Hepatocyte (in vitro differentiated cells): ENCODE results near the gene CTBP2. TPM values are rescaled to one million over a fixed set of nuclear protein-coding genes. Genes with fewer than 3 reads are reported as not detected.

Experiments used
- DNase-seq: peaks from one replicate; pipeline ENCODE4 v3.0.0-alpha.2; 2016; ENCODE audit warnings: low spot score
- H2AFZ ChIP-seq: fragments of 200-600 bp; sonication (generic); 2 replicates; pipeline ENCODE4 v1.6.0; 2016; ENCODE audit warnings: antibody characterized with exemption, mild to moderate bottlenecking
- H3K27ac ChIP-seq: fragments of 200-600 bp; sonication (generic); 2 replicates; pipeline ENCODE4 v1.5.1; 2016; ENCODE audit warnings: mild to moderate bottlenecking
- H3K27me3 ChIP-seq: fragments of 200-600 bp; sonication (generic); 2 replicates; pipeline ENCODE4 v1.6.1; 2016
- H3K36me3 ChIP-seq: fragments of 200-600 bp; sonication (generic); replicated peaks from 2 replicates; pipeline ENCODE4 v1.5.1; 2016; ENCODE audit warnings: low read depth; ENCODE audit not compliant: insufficient read depth
- H3K4me1 ChIP-seq: fragments of 200-600 bp; sonication (generic); 2 replicates; pipeline ENCODE4 v1.5.1; 2016; ENCODE audit warnings: mild to moderate bottlenecking, moderate library complexity; ENCODE audit not compliant: insufficient read depth
- H3K4me2 ChIP-seq: fragments of 200-600 bp; sonication (generic); 2 replicates; pipeline ENCODE4 v1.6.0; 2016
- H3K4me3 ChIP-seq: fragments of 200-600 bp; sonication (generic); 2 replicates; pipeline ENCODE4 v1.5.1; 2016; ENCODE audit warnings: mild to moderate bottlenecking
- H3K79me2 ChIP-seq: fragments of 200-600 bp; sonication (generic); 2 replicates; pipeline ENCODE4 v1.6.0; 2017; ENCODE audit warnings: mild to moderate bottlenecking
- H3K9me2 ChIP-seq: fragments of 200-600 bp; sonication (generic); replicated peaks from 2 replicates; pipeline ENCODE4 v1.6.0; 2017; ENCODE audit warnings: mild to moderate bottlenecking; ENCODE audit not compliant: insufficient read depth
- H3K9me3 ChIP-seq: fragments of 200-600 bp; sonication (generic); 2 replicates; pipeline ENCODE4 v1.5.1; 2016; ENCODE audit warnings: low read depth, mild to moderate bottlenecking
- H4K20me1 ChIP-seq: fragments of 200-600 bp; sonication (generic); 2 replicates; pipeline ENCODE4 v1.6.0; 2016; ENCODE audit warnings: mild to moderate bottlenecking; ENCODE audit not compliant: insufficient read depth, poor library complexity, severe bottlenecking
- EZH2 ChIP-seq: fragments of 200-600 bp; sonication (generic); IDR thresholded peaks from 2 replicates; pipeline ENCODE4 v1.6.1; 2016; ENCODE audit warnings: antibody characterized with exemption, mild to moderate bottlenecking, borderline replicate concordance
- EZH2phosphoT487 ChIP-seq: fragments of 200-600 bp; sonication (generic); IDR thresholded peaks from one replicate; pipeline ENCODE4 v1.6.1; 2018; ENCODE audit warnings: antibody characterized with exemption, mild to moderate bottlenecking, low read depth, moderate library complexity; ENCODE audit not compliant: unreplicated experiment, severe bottlenecking
- WGBS: methylation state at CpG from one replicate; pipeline ENCODE4 v1.1.6; 2016; ENCODE audit warnings: low lambda C conversion rate; ENCODE audit errors: missing lambda C conversion rate; 5-methylcytosine and 5-hydroxymethylcytosine counted together
- polyA plus RNA-seq: library from polyadenylated mRNA; unstranded; fragments of >200 nt; fragmentation: Nextera tagmentation; extraction: Ambion mirVana; gene quantifications from 2 replicates; pipeline ENCODE4 v1.2.1, GENCODE V29; 2016
- total RNA-seq: library from RNA; depleted of rRNA; stranded (reverse); fragments of >200 nt; gene quantifications from 2 replicates; pipeline ENCODE4 v1.2.3, GENCODE V29; 2014
- TF ChIP-seq, protein P1 (sequence below): fragments of 200-600 bp; sonication (generic); IDR thresholded peaks from 2 replicates; pipeline ENCODE4 v1.5.1; 2016; ENCODE audit warnings: antibody characterized with exemption, mild to moderate bottlenecking; ENCODE audit not compliant: poor library complexity

The CTBP2 gene
- total and polyA plus RNA-seq, 2 experiments from 2014 or later, result 61.3 to 81.0 TPM

DNA sequence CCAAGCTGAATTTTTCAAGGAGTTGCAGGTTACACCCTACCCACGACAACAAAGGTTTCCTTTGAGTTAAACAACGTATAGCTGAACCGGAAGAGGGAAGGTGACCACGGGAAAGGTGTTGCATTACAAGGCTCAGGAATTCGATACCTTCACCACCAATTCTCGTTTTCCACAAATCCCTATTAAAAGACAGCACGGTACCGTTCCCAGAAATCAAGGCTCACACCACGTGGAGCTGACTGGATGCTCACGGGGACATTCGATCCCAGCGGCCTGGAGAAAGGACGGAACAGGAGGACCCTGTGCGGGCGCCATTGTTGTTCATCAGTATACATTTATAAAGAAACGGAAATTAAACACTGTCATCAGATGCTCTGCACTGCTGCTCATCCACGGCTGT lies 56.4 kb downstream of the CTBP2 start:
- H3K4me1 ChIP-seq, result peaks cover 9% of the 10 kb centered on the region
- no peaks in the 10 kb centered on the region for H3K27me3 ChIP-seq
- no peaks in the 10 kb centered on the region for H3K9me3 ChIP-seq
- no peak for TF ChIP-seq EZH2phosphoT487
- TF ChIP-seq EZH2, result no peak
- TF ChIP-seq, protein P1, sequence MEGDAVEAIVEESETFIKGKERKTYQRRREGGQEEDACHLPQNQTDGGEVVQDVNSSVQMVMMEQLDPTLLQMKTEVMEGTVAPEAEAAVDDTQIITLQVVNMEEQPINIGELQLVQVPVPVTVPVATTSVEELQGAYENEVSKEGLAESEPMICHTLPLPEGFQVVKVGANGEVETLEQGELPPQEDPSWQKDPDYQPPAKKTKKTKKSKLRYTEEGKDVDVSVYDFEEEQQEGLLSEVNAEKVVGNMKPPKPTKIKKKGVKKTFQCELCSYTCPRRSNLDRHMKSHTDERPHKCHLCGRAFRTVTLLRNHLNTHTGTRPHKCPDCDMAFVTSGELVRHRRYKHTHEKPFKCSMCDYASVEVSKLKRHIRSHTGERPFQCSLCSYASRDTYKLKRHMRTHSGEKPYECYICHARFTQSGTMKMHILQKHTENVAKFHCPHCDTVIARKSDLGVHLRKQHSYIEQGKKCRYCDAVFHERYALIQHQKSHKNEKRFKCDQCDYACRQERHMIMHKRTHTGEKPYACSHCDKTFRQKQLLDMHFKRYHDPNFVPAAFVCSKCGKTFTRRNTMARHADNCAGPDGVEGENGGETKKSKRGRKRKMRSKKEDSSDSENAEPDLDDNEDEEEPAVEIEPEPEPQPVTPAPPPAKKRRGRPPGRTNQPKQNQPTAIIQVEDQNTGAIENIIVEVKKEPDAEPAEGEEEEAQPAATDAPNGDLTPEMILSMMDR, result no peak
- no peaks in the 10 kb centered on the region for H3K9me2 ChIP-seq
- peaks cover 4% of the 10 kb centered on the region for H3K36me3 ChIP-seq
- DNase-seq, result no peak
- 82% methylated on average over 17 of the region's 17 CpGs for WGBS
- H3K79me2 ChIP-seq, result peaks cover 99% of the 10 kb centered on the region
- no peak overlapping the region for H2AFZ ChIP-seq
- H3K4me2 ChIP-seq, result no peak overlapping the region
- H3K27ac ChIP-seq, result no peak overlapping the region
- H3K4me3 ChIP-seq, result no peak overlapping the region
- H4K20me1 ChIP-seq, result peaks cover 82% of the 10 kb centered on the region

DNA sequence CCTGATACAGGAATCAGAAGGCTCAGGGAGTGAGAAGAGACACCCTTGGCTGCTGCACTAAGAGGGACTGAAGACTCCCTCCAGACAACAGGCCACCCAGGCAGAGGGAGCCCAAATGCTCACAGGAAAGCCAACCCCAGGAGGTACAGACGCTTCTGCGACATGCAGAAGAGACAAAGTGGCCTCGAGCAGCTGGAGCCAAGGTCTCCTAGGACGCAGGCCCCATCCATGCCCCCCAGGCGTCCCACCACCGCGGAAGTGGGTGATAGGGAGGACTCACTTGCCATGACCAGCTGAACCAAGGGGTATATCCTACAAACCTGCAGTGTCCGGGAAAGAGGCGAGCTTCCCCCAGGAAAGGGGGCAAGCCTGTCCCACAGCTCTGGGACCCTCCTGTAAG lies 56.9 kb downstream of the CTBP2 start:
- H3K27me3 ChIP-seq, result no peaks in the 10 kb centered on the region
- TF ChIP-seq, protein P1, result no peak
- TF ChIP-seq EZH2phosphoT487 (no peak), EZH2 (no peak)
- H3K4me3 ChIP-seq, result no peak overlapping the region
- no peaks in the 10 kb centered on the region for H3K9me2 ChIP-seq
- no peak overlapping the region for H3K4me2 ChIP-seq
- peaks cover 2% of the 10 kb centered on the region for H3K36me3 ChIP-seq
- H4K20me1 ChIP-seq, result peaks cover 82% of the 10 kb centered on the region
- peaks cover 9% of the 10 kb centered on the region for H3K4me1 ChIP-seq
- peaks cover 98% of the 10 kb centered on the region for H3K79me2 ChIP-seq
- no peak overlapping the region for H3K27ac ChIP-seq
- H3K9me3 ChIP-seq, result no peaks in the 10 kb centered on the region
- 93% methylated on average over 9 of the region's 9 CpGs for WGBS
- no peak overlapping the region for H2AFZ ChIP-seq
- no peak for DNase-seq

- DNase-seq, result no peak
Measured at GRCh38 chr10:125102821-125103220, 57.5 kb downstream of the CTBP2 start.

More at GRCh38 chr10:125102821-125103220, 57.5 kb downstream of the CTBP2 start:
- no peaks in the 10 kb centered on the region for H3K9me3 ChIP-seq
- no peak overlapping the region for H3K4me3 ChIP-seq
- H3K4me2 ChIP-seq, result no peak overlapping the region
- H3K4me1 ChIP-seq, result peaks cover 9% of the 10 kb centered on the region
- peaks cover 84% of the 10 kb centered on the region for H4K20me1 ChIP-seq
- H3K36me3 ChIP-seq, result no peaks in the 10 kb centered on the region
- TF ChIP-seq EZH2, result no peak
- TF ChIP-seq, protein P1, result no peak
- TF ChIP-seq EZH2phosphoT487, result no peak
- H3K9me2 ChIP-seq, result no peaks in the 10 kb centered on the region
- H3K27me3 ChIP-seq, result no peaks in the 10 kb centered on the region
- H3K79me2 ChIP-seq, result peaks cover 98% of the 10 kb centered on the region
- WGBS, result 95% methylated on average over 10 of the region's 10 CpGs
- peak overlapping the region; percentile 48 for H3K27ac ChIP-seq
- H2AFZ ChIP-seq, result no peak overlapping the region
